Hair follicle dermal papilla cell (primary cell): Measurements from ENCODE around the gene IRS1. TPM values are rescaled to one million over a fixed set of nuclear protein-coding genes. Genes with fewer than 3 reads are reported as not detected.

Experiments
- total RNA-seq: library from RNA; depleted of rRNA; stranded (reverse); fragments of >200 nt; gene quantifications from 2 replicates; pipeline ENCODE4 v1.2.3, GENCODE V29; 2012

The IRS1 gene, protein sequence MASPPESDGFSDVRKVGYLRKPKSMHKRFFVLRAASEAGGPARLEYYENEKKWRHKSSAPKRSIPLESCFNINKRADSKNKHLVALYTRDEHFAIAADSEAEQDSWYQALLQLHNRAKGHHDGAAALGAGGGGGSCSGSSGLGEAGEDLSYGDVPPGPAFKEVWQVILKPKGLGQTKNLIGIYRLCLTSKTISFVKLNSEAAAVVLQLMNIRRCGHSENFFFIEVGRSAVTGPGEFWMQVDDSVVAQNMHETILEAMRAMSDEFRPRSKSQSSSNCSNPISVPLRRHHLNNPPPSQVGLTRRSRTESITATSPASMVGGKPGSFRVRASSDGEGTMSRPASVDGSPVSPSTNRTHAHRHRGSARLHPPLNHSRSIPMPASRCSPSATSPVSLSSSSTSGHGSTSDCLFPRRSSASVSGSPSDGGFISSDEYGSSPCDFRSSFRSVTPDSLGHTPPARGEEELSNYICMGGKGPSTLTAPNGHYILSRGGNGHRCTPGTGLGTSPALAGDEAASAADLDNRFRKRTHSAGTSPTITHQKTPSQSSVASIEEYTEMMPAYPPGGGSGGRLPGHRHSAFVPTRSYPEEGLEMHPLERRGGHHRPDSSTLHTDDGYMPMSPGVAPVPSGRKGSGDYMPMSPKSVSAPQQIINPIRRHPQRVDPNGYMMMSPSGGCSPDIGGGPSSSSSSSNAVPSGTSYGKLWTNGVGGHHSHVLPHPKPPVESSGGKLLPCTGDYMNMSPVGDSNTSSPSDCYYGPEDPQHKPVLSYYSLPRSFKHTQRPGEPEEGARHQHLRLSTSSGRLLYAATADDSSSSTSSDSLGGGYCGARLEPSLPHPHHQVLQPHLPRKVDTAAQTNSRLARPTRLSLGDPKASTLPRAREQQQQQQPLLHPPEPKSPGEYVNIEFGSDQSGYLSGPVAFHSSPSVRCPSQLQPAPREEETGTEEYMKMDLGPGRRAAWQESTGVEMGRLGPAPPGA (N-terminal part only)
- 53.1 and 77.6 TPM in 2 replicates for total RNA-seq

DNA sequence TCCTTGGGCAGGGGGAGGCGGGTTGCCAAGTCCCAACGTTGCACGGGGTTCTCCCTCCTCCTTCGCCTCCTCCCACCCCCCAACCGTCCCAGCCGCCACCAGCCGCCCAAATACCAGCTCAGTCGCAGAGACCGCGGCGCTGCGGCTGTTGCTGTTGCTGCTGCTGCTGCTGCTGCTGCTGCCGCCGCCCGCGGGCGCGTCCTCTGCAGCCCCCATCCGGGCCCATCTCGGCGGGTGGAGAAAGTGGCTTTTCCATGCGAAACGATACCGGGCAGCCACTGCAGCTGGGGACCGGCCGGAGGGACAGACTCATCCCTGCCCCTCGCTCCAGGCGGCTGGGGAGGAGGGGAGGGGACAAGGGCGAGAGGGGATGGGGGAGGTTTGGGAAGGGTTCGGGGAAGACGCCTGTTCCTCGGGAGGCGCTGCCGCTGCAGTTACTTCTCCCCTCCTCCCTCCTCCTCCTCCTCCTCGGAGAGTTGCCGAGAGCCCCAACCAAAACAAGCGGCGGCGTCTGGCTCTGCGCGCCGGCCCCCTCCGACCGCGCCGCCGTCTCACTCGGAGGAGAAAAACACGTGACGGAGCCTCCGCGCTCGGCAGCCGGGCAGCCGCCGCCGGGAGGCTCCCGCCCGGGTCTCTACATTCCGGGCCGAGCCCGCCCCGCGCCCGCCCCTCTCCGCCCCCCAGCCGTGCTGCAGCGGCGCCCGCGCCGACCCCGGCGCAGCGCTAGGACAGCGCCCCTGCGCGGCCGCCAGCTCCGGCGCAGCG is at the start of gene IRS1:
IRS1 (minus strand) TSS at position 610 of the 765 bp plus-strand sequence. CDS start 1,082 bp downstream, outside the sequence.

DNA sequence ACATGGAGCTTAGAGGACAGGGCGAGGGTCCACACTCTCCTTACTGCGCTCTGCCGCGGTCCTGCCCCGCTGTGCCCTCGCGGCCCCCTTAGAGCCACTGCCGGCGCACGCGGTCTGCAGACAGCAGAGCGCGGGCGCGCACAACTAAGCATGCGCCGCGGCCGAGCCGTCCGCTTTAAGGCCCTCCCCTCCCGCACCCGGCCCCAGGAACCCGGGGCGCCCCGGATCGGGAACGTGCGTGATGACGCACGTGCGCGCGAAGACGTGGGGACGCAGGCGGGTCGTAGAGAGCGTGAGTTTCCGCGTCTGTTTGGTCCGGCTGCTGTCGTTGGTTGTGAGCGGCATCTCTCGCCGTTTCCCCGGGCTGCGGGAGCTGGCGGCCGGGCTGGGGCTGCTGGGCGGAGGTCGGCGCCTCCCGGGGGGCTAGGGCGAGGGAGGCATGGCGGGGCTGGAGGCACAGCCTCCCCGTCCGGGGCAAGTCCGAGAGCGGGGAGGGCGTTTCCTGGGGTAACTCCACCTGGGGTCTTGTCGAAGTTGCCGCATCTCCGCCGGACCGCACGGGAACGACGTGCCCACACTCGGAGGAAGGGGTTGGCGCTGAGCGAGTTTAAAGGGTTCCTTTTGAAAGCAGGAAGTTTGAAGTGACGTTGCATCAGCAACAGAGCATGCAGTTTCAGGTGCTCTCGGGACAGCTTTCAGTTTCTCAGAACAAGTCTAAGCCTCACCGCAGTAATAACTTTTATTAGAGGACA is 36.4 kb upstream of the IRS1 start, which contains the start of gene RHBDD1:
RHBDD1 (plus strand) TSS at position 259 of the 752 bp plus-strand sequence. CDS start 28,640 bp downstream, outside the sequence.

Other genes starting within 250 kb of the IRS1 start
- gene RHBDD1, start 36.2 kb upstream of the IRS1 start, total RNA-seq = 59.1 and 62.0 TPM in 2 replicates